NT2/D1 (cell line): ENCODE data around the gene LHX3.

Source experiments
- SUZ12 ChIP-seq: IDR thresholded peaks from 2 replicates; pipeline ENCODE4 v1.6.1; 2011; ENCODE audit not compliant: insufficient read length, insufficient read depth; ENCODE audit errors: extremely low read depth
- YY1 ChIP-seq: IDR thresholded peaks from 2 replicates; pipeline ENCODE4 v1.6.1; 2011; ENCODE audit not compliant: insufficient read length, insufficient read depth
- ZNF274 ChIP-seq: IDR thresholded peaks from 2 replicates; pipeline ENCODE4 v1.6.1; 2011; ENCODE audit warnings: mild to moderate bottlenecking, low read depth, low read length

DNA sequence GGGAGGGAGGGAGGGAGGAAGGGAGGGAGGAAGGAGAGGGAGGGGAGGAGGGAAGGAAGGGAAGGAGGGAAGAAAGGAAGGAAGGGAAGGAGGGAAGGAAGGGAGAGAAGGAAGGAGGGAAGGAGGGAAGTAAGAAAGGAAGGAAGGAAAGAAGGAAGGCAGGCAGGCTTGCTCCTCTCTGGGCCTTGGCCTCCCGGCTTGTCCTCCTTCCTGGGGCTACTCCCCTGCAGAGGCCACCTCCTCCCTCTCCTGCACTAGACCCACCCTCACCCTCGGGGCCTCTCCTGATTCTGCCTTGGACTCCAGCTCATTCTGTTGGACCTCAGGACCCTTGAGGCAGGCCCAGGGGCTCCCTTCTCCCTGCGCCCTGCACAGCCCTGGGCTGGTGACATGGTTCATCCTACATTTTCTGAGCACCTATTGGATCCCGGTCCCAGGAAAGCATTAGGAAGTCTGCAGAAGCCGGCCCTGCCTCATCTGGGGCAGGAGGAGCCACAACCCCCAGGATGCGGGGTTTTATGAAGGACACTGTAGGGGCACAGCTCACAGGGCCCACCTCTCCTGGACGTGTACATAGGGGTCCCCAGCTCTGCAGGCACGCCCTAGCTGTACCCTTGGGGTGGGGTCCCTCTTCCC lies 23.0 kb downstream of the LHX3 start:
- TF ChIP-seq ZNF274 (no peak), YY1 (no peak), SUZ12 (no peak)
